NCI-H187 treated with DMSO at 0.1 percent for 48 hours (cell line): ENCODE measurements around the gene DENND6B.

Source experiments
- DNase-seq: peaks from one replicate; lab custom pipeline; 2025; lab: John Stamatoyannopoulos, UW

The DENND6B gene

DNA sequence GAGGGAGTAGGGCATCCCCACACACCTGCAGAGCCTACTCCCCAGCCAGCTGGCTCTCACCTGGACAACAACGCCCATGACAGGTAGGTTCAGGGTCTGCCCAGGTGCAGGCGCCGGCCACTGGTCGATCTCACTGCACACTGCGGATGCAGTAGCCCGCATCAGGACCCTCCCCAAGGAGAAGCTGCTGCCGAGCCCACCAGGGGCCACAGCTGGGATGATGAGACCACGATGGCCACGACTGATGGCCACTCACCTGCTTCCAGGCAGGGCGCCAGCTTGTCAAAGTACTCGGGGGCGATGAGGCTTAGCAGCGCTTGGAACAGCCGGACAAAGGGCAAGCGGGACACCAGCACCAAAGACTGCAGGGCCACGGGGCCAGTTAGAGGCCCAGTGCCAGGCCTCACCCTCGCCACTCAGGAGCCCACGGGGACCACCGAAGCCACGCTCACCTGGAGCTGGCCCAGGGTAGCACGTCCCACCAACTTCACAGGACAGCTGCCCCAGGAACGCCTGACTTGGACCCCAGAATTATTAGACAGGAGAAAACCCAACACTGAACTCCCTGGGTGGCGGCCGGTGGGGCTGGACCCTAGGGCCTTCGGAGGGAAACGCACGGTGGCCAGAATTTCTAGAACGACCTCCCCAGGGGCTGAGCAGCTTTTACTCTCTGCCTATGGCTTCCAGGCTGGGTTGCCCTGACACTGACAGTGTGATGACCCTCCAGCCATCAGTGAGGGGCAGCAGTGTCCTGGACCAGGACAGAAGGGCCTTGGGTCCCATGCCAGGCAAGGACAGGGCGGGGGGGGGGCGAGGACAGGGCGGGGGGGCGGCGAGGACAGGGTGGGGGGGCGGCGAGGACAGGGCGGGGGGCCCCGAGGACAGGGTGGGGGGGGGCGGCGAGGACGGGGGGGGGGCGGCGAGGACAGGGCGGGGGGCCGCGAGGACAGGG is 10.4 kb downstream of the DENND6B start:
- no peak for DNase-seq

DNA sequence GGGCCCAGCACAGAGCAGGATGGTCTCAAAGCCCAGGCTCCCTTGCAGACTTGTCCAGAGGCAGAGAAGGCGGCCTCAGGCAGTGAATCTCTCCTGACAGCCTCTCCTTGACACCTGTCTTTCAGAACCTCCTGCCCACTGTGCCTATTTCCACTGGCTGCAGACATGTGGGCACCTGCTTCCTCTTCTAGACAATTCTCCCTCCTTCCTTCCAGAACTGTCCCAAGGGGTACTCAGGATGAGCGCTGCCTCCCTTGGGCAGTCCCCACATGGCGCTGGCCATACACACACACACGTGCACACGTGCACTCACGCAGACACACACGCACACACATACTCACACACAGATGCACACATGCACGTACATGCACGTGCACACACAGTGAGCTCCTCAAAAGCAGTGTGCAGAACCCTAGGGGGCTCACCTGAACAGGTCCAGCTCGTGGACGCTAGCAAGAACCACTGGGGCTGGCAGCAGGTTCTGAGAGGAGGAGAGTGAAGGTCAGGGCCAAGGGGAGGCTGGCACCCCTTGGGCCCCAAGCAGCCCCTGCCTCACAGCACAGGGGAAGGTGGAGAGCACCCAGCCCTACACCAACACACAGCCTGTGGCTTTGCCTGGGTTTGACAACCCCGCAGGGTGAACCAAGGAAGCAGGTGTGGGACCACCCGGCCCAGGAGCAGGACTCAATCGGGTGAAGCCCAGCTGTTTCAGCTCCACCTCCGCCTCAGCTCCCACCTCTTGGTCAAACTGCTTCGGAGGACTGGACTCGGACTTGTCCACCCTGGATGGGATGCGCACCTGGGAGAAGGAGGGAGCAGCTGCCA is 11.3 kb downstream of the DENND6B start:
- no peak for DNase-seq

DNA sequence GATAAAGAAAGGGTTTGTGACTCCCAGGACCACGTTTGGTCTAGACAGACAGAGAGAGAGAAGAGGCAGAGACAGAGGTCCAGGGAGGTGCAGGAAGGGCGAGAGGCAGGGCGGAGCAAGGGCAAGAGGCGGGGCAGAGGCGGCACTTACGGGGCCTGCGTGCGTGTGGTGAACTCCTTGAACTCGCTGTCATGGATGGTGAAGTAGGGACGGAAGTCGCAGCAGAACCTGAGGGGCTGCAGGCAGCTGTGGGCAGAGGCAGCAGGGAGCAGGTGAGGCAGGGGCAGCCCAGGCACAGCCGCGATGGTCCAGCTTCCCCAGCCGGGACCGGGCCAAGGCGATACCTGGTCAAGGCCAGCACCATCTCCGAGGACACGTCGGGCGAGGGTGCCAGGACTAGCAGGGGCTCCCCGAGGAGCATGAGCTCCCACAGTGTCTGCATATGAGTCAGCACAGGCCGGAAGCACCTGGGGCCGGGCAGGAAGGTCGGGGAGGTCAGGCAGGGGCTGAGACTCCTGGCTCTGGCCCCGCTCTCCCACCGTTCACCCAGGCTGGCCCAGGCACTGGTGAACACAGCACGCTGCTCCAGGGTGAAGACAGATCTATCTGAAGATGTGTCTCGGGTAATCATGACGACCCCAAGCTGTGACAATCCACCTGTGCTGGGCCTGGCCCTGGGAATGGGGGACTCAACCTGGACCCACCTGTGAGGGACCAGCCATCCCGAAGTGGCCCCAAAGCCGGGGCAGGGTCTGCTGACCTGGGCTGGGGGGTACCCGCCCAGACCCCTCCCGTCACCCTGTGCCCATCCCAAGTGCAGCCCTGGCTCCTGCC is 12.1 kb downstream of the DENND6B start:
- DNase-seq, result no peak

DNA sequence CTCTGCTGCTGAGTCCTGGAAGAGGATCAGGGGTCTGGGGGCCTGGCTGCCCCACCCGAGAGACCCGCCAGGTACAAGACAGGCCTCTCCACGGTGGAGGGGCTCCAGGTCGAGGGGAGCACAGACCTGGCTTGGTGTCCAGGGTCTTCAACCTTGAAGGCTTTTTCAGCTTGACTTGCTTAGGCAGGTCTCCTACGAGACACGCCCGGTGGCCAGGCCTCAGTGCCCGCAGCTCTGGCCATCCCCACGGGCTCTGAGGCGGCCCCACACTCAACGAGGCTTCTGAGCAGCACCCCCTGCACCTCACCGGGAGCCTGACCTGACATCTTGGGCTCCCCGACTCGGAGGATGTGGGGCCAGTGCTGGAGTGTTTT is 12.7 kb downstream of the DENND6B start:
- no peak for DNase-seq

DNA sequence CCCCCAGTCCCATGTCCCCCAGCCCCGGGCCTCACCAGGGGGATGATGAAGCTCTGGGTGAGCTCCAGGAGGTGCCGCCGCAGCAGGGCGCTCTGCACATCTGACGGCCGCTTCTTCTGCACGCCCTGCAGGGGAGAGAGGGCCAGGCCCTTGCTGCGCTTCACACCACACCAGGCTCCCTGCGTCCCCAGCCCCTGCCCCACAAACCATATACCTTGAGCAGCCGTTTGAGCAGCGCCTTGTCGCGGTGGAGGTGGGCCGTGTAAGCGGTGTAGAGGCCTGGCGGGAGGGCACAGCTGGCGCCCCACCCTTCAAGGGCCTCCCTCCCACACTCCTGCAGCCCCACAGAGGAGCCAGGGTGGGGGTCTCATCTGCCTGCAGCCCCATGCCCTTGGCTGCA is 13.2 kb downstream of the DENND6B start:
- DNase-seq, result no peak

DNA sequence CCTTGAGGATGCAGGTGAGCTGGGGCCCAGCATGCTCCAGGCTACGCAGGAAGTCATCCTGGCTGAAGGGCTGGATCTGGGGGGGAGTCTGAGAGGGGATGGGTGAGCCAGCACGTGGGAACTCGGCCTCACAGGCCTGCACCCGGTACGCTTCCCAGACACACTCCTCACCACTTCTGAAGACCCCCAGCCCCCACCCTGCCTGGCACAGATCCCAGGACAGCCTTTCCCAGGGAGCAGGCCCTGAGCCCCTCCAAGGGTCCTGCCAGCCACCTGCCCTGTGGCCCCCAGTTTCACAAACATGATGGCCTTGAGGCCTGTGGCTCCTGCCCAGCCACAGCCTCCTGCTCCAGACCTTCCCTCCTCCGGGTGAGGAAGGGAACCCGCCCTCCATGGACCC is 13.8 kb downstream of the DENND6B start:
- DNase-seq, result no peak

DNA sequence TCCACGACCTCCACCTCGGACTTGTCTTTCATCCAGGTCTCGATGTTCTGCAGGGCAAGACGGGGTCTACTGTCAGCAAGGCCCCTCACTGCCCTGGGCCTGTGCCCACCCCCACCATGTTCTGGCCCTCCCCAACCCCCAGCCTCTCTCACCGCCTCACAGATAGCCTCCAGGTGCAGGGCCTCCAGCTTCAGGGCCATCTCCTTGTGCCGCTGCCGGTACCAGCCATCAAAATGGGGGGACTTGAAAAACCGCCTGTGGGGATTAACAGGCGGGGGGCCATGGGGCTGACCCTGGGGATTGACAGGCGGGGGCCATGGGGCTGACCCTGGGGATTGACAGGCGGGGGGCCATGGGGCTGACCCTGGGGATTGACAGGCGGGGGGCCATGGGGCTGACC is 14.4 kb downstream of the DENND6B start:
- DNase-seq, result no peak

DNA sequence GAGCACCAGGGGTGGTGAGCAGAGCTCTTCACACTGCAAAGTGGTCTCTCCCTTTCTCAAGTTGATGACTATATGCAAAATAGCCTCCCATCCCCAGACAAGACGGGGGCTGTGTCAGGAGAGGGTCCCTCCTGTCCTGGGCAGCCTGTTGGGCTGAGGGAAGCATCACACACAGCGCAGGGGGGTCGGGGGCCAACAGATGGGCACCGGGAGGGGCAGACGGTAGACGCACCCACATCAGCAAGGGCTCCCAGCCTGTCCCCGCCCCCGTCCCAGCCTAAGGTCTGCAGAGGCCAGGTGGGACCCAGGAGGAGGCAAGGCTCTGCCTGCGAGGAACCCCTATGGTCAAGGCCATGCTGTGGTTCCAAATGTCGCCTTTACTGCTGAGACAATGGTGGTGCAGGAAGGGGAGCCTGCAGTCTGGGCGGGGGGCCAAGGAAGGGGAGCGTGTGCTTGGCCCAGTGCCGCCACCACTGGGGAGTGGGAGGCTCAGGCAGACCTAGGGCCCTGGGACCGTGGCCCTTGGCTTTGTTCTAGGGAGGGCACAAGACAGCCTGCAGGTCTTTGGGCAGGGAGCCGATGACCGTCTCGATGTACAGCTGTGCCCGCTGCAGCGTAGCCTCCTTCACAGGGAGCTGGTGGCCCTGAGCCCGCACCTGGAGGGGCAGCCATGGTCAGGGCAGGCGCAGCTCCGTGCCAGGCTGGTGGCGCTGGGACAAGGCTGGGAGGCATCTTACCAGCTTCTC is 15.0 kb downstream of the DENND6B start:
- no peak for DNase-seq

DNA sequence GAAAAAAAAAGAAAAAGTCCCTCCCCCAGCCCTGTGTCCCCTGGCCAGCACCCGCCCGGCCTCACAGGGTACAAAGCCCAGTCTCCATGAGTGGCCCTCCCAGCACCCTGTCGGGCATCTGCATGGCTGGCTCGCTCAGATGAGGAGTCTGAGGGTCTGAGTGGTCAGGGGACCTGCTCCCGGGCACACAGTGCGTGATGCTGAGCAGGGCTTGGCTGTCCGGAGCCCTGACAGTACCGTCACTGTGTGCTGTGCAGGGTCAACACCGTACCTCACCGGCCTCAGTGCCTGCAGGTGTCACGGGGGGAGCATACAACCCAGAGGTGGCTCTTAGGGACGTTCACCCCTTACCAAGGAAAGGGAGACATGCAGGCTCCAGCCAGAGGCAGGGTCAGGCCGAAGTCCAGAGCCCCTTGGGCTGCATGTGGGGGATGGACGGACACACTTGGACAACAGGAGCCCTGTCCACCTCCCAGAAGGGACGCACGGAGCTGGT is 15.8 kb downstream of the DENND6B start:
- DNase-seq, result no peak

DNA sequence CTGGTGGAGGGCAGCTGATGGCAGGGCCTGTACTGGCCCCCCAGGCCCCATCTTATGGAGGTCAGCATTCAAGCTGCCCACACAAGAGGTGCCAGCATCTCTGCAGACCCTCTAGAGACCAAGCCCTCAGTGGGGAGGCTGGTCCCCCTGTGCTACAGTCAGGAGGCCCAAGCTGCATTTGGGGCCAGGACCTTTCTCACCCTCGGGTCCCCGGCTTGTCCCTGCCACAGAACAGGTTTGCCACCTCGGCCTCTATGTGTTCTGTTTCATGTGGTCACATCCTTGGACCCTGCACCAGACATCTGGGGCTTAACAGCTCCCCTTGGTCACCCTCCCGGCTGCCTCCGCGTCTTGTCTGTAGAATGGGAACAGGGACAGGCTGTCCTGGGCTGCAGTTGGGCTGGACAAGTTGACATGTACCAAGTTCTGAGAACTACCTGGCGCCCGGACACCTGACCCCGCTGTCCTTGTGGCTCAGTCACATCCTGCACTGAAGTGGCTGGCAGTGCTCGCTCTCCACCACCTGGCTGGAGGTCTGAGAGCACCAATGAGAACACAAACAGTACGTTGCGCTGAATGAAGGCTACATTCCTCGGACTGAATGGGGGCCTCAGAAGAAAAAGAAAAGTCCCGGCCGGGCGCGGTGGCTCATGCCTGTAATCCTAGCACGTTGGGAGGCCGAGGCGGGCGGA is 16.6 kb downstream of the DENND6B start:
- no peak for DNase-seq

DNA sequence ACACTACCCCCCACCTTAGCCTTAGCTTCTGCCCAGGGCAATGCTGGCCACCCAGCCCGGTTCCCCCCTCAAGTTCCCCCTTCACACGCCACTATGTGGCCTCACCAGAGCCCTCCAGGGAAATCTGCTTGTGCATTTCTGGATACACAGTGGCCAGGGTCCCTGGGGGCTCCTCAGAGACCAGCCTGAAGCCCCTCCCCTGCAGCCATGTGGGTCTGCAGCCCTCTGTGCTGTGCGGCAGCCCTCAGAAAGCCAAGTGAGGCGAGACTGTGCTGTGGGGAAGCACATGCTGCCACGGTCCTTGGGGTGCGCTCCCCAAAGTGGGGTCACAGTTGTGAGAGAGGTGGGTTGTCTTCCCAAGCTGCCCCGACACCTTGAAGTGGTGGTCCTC is 17.2 kb downstream of the DENND6B start:
- no peak for DNase-seq

DNA sequence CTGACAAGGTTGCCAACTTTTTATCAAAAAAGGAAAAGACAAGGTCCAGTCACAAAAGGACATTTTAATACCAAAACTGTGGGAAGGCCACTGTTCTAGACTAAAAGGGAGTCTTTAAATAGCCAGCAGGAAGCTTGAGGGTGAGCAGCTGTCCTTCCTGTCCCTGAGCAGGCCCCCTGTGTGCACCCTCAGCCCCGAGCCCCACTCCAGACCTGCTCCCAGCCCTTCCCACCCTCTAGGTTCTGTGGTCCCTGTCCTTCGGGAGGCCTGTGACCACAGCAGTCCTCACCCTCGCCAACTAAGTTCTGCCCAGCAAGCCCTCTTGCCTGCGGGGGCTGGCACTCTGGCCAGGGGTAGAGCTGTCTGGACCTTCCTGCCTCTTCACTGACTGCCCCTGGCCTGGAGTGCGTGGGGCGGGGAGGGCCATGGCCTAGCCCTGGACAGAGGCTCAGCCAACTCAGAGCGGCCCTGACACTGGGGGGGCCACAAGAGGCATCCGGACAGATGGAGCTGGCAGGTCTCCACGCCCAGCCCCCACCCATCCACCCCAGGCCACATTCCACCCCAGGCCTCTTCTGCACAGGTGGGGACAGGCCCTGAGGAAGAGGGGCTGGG is 17.7 kb downstream of the DENND6B start:
- no peak for DNase-seq

DNA sequence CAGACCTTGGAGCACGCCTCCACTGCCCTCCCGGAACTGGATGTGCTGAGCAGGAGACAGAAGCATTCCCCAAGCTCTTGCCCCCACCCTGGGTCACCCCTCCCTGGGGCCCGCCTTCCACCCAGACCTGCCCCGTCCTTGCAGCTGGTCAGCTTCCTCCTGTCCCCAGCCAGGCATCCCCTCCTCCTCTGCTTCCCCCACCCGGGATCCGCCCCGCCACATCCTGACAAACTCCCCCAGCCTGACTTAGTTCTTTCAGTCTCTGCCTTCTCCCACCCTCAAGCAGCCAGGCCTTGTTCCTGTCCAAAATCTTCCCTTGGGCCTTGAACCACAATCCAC is 18.2 kb downstream of the DENND6B start:
- DNase-seq, result no peak

DNA sequence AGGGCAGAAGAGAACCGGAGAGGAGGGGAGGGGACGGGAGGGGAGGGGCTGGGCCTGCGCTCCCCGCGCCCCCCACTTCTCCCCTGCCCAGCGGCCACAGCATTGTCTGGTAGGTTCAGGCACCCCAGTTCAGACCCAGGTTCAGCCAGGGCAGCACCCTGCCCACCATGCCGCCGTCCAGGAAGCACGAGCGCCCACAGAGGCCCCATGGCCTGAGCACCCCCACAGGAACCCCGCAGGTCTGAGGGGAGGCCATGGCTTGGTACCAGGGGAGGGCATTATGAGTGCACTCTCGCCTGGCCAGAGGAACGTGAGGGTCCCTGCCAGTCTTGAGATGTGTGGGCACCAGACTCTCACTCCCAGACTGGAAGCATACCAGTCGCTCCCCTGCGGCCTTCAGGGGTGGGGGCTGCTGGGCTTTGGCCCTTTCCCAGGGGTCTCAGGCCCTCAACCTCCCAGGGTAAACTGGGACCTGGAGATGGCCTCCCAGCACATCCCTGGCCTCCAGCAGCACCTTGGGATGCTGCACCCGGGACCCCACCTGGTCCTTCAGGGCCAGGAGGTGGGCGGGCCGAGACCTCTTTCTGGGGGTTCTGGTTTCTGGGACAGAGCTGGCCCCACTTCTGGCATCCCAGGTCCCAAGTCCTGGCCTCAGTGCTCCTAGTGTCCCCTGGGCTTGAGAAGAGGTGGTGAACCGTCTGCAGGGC is 18.8 kb downstream of the DENND6B start:
- no peak for DNase-seq

DNA sequence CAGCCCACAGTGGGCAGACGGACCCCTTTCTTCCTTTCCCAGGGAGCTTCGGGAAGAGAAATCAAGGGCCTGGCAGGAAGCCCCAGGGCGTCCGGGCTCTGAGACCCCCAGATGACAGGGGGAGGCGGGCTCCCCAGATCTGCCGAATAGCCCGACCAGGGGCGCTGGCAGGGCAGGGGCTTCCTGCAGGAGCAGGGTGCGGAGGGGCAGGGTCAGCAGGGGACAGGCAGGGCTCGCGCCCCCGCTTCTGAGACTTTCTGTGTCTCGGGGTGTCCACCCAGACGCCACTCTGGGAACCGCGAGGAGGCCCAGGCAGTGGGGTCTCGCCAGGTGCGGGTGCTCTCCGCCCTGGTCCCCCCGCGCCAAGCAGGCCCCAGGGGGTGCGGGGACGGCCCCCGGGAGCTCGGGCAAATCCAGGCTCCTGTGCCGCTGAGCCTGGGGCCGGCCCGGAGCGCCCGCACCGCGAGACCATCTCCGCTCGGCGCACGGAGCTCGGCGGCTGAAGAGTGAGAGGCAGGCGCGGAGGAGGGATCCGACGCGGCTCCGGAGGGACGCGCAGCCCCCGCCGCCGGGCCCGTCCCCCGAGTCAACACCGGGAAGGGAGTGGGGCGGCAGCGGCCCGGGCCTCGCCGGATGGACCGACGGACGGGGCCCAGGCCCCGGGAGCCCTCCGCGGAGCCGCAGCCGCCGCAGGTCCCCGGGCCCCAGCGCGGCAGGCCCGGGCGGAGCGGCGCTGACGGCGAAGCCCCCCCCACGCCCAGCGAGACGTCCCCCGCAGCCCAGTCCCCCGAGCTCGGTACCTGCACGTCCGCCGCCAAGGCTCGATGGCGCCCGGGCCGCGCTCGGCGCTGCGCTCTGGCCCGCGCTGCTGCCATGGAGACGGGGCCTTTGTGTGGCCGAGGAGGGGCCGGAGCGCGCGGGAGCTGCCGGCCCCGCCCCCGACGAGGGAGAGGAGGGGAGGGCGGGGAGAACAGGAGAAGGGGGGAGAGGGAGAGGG is 19.8 kb downstream of the DENND6B start, which contains the start of gene PLXNB2:
Gene PLXNB2, minus strand, starts transcription at position 894 of the 997 bp plus-strand sequence. CDS start 17,062 bp downstream, outside the sequence.
- no peak for DNase-seq

DNA sequence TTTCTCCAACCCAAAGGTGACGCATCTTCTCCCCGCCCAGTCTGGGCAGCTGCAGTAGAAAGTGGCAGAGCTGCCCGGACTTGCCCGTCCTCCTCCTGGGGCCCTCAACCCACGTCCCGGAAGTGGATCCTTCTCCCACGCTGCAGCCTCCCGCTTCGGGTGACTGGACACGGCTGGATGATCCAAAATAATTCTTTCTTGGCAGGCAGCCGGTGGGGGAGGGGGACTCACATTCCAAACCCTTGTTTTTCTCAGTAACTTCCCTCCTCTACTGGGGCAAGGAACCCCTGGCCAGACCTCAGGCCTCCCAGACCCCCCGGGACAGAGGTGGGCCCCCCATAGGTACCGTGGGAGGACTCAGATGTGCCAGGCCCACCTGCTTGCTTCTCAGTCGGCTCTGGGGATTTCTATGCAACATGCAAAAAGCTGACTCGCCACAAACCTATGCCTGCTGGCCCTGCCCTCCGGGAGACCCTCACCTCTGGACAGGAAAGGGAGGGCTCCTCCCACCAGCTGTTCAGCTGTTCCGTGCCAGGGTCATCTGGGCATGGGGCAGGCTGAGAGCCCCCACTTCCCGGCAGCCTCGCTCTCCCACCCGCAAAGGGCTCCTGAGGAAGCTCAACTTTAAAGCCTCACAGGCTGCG is 20.8 kb downstream of the DENND6B start:
- no peak for DNase-seq

DNA sequence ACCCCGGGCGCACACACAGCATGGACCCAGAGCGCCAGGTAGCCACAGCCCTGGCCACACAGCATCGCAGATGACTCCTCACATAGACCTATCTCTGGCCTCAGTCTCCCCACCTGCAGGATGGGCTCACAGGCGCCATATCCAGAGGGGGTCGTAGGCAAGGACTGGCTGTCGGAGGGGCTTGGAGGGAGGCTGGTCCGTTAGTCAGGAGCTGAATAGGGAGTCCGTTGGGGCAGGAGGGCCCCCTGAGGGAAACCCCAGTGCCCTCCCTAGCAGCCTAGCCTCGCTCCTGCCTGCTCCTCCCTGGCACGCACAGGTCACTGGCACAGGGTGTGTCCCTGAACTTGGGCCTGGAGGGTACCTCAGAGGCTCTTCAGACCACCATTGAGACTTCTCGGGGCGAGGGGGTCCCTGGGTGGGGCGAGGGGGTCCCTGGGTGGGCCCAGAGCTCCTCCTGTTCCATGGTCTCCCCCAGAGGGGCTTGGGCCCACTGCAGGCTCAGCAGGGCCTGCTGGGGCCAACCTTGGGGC is 21.4 kb downstream of the DENND6B start:
- DNase-seq, result no peak
